Head of caudate nucleus (tissue), 42 donors: Measurements from ENCODE around the gene SEMA3F.
"Not testable (repeated sequence)": the region's sequence is repeated elsewhere in the genome, so short reads cannot be mapped to it uniquely, and the experiment has no call there.

Source experiments
- DNase-seq, 42 donors: peaks; one replicate each; pipeline versions ENCODE4 v3.0.0 to v3.0.0-alpha.2; 2020 to 2021; ENCODE audit warnings: mixed read lengths in 7 of 42
- intact Hi-C: fragments of 100-400 bp; cut with DNase I; formaldehyde crosslinking; loops from one replicate; pipeline ENCODE4 v1.15.0; 2022

Gene SEMA3F

DNA sequence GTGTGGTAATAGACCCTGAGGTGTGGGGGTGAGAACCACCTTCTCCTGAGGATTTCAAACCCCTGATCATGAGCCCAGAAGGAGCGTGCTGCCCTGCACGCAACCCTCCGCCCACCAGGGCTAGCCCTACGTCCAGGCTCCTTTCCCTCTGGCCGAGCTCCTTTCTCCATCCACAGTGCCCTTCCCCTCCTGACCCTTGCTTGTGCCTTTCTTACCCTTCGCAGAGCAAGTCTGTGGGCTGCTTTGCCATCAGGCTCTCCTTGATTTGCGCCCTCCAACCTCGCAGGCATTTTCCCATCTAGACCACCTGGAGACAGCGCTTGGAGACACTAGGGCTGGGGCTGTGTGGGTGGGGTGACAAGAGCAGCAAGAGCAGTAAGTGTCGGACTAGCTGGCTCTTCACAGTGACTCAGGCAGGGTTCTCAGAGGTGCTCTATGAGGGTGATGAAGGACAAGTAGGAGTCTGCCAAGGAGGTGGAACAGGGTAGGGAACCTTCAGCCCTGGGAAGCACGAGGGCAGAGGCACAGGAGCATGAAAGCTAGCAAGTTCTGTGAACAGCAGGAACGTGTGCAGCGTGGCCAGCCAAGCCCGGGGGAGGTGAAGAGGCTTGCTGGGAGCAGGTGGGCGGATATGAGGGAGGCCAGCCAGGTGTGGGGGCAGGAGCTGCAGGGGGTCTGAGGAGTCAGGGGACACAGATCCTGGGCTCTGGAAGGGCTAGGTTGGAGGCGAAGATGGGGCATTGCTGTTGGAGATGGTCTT, 47.4 kb downstream of the SEMA3F start:
- intact Hi-C loops = no loop called here
- no peak for DNase-seq

- no peak for DNase-seq
- intact Hi-C loops = no loop called here
Observed at GRCh38 chr3:50203113-50203808, 48.1 kb downstream of the SEMA3F start.

DNA sequence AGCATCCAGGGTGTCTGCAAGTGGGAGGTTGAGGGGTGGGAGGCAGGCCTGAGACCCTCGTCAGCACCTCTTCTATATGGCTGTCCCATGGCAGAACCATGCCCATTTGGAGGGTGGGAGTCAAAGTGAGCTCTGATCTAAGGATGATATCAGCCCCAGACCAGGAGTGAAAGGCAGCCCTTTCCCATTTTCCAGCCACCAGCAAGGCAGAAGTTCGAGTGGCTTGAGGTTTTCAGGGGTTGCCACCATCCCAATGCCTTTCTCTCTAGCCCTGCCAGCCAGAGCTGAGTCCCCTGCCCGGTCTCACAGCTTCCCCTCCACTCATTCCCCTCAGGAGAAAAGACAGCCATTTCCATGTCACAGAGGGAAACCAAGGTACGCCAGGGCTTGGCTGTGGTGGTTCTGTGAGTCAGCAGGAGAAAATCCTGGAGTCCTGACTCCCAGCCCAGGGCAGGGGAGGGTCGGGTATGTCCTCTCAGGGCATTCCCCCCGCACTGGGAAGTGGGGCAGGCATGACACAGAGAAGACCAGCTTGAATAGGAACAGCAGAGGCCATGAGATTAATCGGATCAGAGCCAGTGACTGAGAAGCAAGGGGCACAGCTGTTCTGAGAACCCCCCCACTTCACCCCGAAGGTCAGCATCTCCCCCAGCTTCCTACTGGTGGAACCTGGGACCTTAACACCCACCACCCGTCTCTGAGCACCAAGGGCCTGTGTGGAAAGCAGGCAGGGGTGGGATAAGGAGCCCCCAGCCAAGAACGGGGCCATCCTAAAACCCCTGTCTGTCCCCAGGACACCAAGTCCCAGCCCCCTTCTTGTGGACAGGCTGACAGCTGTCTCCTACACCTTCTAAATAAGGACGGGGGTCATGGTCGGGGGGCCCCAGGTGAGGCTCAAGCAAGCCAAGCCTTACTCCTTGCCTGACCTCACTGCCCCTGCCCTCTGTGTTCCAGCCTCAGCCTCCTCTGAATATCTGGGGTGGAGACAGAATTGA, 49.0 kb downstream of the SEMA3F start:
- intact Hi-C loops = no loop called here

DNA sequence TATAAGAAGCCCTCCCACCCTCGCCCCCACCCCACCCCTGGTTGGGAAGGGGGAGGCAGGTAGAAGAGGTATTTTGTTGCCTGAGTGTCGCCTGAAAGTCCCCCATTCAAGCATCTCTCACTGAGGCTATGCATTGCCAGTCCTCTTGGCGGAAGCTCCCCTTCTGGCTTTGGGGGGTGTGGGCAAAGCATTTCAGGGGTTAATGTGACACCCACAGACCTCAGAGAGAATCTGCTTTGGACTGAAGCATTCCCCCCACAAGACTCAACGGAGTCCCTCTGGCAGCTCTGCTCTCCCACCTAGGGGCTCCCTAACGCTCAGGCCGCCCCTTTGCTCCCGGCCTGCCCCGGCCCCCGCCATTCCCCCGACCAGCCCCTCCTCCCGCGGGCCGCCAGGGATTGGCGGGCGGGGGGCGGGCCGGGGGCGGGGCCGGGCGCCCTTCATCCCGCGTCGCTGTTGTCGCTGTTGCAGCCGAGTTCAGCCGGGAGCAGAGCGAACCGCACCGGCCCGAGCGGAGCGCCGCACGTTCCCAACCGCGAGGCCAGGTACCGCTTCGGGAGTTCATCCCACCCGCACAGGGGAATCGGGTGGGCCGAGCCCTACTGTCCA, 49.8 kb downstream of the SEMA3F start, which contains the start of gene SLC38A3:
SLC38A3 (plus strand) TSS at position 468 of the 609 bp plus-strand sequence. CDS start 8,929 bp downstream, outside the sequence.
- peak in 36 of 42 donors; percentile 23 to 76 (median 56) for DNase-seq
- intact Hi-C loops = no loop called here

More for the DNA sequence above, 49.0 kb downstream of the SEMA3F start:
- DNase-seq = no peak

DNA sequence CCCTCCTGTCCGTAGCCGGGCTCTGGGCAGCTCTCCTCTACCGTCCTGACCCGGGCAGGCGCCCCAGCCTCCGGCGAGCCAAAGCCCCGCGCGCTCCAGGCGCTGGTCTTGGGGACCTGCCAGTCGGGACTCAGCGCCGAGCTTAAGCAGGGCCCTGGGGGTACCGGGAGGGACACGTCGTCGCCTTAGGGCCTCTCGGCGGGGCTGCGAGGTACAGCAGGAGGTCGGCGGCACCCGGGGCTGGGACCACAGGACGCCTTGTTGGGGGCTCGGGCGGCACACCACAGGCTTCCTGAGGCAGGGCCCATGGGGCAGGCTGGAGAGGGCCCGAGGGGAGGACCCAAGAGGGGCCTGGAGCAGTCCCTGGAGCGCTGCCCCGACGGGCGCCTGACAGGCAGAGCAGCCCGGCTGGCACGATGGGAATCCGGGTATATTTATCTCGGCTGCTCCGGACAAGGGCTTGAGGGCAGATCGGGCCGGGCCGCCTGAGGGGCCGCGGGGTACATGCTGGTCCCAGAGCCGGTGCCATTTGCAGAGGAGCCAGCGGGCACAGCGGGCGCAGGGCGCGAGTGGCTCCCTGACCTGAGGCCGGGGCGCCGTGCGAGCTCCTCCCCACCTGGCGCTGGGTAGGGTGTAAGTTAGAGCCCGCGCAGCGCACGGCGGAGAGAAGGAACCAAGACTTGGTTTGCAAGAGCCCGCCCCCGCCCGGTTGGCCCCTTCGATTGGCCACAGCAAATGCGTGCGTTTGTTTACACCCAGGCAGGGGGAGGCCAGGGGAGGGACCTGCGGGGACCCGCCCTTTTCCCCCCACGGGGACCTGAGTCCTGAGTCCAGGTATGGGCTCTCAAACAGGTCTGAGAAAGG, 50.5 kb downstream of the SEMA3F start:
- intact Hi-C loops = no loop called here
- DNase-seq = peak in 31 of 42 donors; percentile 29 to 73 (median 49)

- intact Hi-C loops = no loop called here
- no peak for DNase-seq
Observed at GRCh38 chr3:50207359-50208042, 52.4 kb downstream of the SEMA3F start.

DNA sequence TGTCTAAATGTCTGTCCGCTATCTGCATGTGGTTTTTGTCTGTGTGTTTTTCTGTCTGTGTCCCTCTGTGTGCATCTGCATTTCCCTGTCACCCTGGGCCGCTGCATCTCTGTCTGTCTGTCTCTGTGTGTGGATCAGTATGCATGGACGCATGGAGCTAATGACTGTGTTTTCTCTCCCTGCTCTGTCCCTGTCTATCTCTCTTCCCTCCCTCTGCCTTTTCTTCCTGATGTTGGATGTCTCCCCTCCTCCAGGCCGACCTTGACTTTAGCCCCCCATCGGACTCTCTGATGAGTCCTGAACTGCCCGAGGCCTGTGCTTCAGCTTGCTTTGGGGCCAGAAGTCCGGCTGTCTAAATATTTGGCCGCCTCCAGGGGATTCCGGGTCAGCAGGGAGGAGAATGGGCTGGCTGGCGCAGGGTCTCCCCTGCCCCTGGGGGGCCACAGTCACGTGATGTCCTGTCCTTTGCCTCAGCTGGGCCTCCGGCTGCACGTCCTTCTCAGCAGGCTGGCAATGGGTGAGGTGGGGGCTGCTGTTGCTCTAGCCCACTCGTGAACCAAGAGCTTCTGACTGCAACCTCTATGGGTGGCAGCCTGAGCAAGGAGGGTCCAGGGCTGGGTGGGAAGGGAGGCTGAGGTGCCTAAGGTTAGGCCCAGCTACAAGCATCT, 53.7 kb downstream of the SEMA3F start:
- DNase-seq = no peak
- intact Hi-C loops = no loop called here

DNA sequence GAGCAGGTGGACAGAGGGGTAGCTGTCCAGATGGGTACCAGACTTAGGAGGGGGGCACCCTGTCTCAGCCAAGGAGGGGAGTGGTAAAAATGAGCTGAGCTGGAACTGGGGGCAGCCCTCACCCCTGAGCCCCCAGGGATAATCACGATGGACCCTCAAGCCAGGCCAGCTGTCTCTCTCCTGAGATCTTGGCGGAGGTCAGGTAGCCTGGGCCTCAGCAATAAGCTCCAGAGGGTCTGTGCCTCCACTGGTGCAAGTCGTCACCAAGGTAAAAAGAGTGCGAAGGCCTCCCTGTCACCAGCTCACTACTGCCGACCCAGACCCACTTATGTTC, 55.0 kb downstream of the SEMA3F start:
- DNase-seq = no peak
- intact Hi-C loops = no loop called here

DNA sequence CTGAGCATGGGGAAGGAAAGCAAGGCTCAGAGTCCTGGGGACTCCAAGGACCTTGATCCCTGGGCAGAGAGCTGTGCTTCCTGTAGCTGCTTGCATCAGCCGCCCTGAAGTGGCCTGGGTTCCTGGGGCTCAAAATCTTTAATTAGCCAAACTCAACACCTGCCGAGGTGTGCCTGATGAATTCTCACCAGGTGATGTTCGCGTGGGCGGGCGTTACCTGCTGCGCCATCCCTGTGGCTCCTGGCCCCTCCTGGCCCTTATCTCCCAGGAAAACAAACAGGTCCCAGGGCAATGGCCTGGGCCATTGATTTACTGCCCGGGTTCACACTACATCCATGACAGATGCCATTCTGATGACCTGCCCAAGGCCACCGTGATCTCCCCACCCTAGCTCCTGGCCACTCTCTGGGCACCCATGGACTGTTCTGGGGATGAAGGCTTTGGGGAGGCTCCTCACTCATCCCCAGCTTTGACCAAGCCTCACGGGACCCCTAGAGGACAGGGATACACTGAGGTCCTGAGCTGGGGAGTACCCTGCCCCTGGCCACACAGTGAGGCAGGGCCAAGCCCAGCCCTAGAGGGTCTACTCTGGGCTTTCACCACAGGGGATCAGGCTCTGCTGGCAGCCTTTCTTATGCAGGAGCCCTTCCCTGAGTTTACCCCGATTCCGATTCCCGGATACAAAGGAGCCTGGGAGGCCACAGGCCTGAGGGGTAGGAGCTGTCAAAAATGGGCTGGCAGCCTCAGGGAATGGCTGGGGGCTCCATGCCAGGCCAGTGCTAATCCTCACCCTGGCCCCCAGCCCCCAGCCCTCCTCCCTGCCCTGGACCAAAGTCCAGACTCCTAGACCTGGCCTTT, 55.6 kb downstream of the SEMA3F start:
- DNase-seq = no peak
- intact Hi-C loops = no loop called here

DNA sequence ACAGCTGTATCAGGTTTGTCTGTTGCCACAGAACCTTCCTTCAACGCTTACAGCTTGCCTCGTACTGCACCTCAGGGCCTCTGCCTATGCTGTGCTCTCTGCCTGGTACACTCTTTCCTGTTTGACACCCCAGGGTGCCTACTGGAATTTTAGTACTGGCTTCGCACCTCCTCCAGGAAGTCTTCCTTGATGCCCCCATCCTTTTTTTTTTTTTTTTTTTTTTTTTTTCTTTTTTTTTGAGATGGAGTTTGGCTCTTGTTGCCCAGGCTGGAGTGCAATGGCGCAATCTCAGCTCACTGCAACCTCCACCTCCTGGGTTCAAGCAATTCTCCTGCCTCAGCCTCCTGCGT, 56.2 kb downstream of the SEMA3F start:
- intact Hi-C loops, DNase-seq: not testable (repeated sequence)

DNA sequence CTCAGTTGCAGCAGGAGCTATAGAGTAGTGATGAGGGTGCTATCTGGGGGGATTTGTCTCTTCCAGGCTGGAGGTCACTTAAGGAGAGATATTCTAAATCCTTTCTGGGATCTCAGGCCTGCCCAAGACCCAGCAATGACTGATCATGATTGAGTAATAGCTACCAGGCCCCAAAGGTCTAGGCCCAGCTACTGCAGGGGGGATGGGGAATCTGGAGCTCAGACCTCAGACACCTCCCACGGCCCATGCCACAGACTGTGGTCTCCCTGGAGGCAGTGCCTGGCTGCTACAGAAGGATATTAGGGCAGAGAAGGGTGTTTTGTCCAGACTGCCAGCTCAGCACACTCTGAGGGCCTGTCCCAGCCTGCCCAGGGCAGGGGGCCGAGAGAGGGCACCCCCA, 56.8 kb downstream of the SEMA3F start:
- peak in 4 of 42 donors; percentile 24 to 56 (median 38) for DNase-seq

GRCh38 chr3:50212502-50212901, 57.4 kb downstream of the SEMA3F start:
- no peak for DNase-seq
- intact Hi-C loops = no loop called here

More for the DNA sequence above, 56.8 kb downstream of the SEMA3F start:
- intact Hi-C loops = no loop called here

GRCh38 chr3:50212971-50213370, 57.8 kb downstream of the SEMA3F start:
- intact Hi-C loops = no loop called here
- DNase-seq = peak in 6 of 42 donors; percentile 24 to 50 (median 30)

GRCh38 chr3:50213373-50213772, 58.2 kb downstream of the SEMA3F start:
- intact Hi-C loops = no loop called here
- peak; percentile 78 to 96 (median 90) for DNase-seq

DNA sequence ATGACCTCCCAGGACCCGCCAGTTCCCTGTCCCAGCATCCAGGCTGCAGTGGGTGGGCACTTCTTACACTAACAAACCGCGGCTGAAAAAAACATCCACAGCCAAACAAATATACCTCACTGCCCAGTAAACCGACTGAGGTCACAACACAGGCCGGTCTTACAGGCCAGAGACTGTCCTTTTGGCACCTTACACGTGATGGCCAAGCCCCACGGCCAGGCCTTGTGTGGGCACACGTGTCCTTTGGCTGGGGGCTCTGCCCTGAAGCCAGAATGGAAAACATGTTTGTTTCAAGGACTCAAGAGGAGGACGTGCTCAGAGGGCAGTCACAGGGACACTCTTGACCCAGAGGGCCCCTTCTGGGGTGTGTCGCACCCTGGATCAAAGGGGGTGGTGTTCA, 59.7 kb downstream of the SEMA3F start:
- DNase-seq = no peak
- intact Hi-C loops = no loop called here

DNA sequence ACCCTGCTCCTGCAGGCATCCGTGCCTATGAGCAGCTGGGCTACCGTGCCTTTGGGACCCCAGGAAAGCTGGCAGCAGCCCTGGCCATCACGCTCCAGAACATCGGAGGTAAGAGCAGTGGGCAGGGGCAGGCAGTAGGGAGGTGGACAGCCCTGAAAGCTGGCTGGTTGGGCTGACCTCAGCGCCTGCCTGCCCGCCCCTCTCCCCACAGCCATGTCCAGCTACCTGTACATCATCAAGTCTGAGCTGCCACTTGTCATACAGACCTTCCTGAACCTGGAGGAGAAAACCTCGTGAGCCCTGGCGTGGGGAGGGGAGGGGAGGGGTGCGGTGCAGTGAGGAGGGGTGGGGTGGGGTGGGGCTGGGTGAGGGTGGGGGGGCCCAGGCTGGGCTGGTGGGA, 60.4 kb downstream of the SEMA3F start:
- intact Hi-C loops = no loop called here
- DNase-seq = no peak
